Measurements from ENCODE around the gene FAM50A. TPM values are rescaled to one million over a fixed set of nuclear protein-coding genes. Genes with fewer than 3 reads are reported as not detected.
A peak's percentile ranks its signal among the peaks of the same experiment; 100 is the strongest.

The FAM50A gene
- total RNA-seq, 2 experiments from 2014 or later = 62.7 to 63.5 TPM

DNA sequence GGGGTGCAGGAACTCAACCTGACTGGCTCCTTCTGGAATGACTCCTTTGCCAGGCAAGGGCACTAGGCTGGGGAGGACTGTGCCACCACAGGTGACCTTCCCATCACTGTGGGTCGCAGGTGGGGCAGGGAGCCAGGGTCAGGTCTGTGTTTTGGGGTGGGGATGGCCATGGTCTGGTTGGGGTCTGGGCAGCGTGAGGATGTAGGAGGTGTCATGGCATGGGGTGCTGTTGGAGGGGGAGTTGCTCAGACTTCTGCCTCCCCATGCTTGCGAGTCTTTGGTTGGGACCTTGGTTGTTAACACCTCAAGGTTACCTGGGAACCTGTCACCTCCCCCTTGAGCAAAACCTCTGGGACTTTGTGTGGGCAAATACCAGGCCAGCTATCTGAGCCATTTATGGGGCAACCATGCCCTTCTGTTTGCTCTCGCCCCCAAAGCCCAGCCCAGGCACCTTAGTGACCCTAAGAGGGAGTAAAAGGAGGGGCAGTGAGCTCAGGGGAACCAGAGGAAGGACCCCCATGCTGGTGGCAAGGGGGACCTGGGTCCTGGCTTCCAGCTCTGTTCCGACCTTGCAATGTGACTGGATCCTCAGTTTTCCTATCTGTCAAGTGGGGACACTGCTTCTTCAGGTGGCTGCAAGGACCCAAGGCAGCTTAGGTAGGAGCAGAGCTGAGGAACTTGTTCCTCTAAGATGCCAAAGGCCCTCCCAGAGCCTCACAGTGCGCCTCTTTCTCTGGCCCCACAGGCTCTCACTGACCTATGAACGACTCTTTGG, 9.4 kb upstream of the FAM50A start:
- Mint-ChIP-seq H3K36me3 (ENCODE audit: low read depth) (peaks cover 30% of the 10 kb centered on the region), H3K9me3 (ENCODE audit: insufficient read depth) (no peaks in the 10 kb centered on the region), H3K27me3 (ENCODE audit: low read depth) (no peaks in the 10 kb centered on the region), H3K4me1 (ENCODE audit: low read depth) (peaks cover 22% of the 10 kb centered on the region), H3K4me3 (no peak overlapping the region), H3K27ac (no peak overlapping the region)
- no peak for DNase-seq
- CTCF ChIA-PET = no interaction called here
- ATAC-seq = no peak
- POLR2A ChIA-PET = interaction anchor here (0.8 kb wide), 1 partner anchor 18 kb away, joined by 3 read pairs; no protein-coding TSS in a partner anchor

DNA sequence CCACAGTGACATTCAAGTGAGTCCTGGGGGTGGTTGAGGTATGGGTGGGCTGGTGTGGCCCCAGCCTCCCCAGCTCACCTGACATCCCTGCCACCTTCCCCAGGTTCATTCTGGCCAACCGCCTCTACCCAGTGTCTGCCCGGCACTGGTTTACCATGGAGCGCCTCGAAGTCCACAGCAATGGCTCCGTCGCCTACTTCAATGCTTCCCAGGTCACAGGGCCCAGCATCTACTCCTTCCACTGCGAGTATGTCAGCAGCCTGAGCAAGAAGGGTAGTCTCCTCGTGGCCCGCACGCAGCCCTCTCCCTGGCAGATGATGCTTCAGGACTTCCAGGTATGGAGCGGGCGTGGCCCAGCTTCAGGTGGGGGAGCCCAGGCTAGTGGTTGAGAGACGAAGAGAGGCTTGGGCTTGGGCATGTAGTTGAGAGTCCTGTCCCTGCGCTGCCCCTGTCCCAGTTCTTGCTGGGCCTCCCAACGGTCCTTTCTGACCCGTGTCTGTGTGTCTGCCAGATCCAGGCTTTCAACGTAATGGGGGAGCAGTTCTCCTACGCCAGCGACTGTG, 8.7 kb upstream of the FAM50A start:
- Mint-ChIP-seq H3K27ac (peak overlapping the region; percentile 55), H3K4me3 (no peak overlapping the region), H3K36me3 (ENCODE audit: low read depth) (peaks cover 36% of the 10 kb centered on the region), H3K9me3 (ENCODE audit: insufficient read depth) (no peaks in the 10 kb centered on the region), H3K4me1 (ENCODE audit: low read depth) (peaks cover 20% of the 10 kb centered on the region), H3K27me3 (ENCODE audit: low read depth) (no peaks in the 10 kb centered on the region)
- ATAC-seq = no peak
- ChIA-PET CTCF (no interaction called here), POLR2A (interaction anchor here (0.8 kb wide), 1 partner anchor 18 kb away, joined by 3 read pairs; no protein-coding TSS in a partner anchor)
- DNase-seq = no peak

DNA sequence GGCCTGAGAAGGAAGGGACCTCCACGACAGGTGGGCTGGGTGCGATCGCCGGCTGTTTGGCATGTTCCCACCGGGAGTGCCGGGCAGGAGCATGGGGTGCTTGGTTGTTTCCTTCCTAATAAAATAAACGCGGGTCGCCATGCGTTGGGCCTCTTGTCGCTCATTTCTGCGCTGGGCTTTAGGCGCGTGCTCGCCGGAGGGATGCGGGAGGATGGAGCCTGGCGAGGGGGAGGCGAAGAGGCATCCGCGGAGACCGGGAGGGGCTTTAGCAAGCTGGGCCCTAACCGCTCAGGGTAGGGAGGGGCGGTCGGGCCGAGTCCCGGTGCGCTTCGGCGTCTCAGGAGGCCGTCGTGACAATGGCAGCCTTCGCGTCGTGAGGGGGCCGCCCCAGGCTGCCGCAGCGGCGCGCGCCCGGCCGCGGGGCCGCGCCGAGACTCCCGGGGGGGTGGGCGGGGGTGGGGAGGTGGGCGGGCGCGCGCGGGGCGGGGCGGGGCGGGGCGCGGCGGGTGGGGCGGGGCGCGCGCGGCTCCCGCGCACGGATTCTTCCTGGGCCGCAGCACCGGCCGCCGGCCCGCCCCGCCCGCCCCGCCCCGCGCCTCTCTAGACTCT, 7.5 kb upstream of the FAM50A start:
- DNase-seq (peak; percentile 58), ATAC-seq (peak; percentile 75)
- POLR2A ChIA-PET = no interaction called here
- no peaks in the 10 kb centered on the region for H3K27me3 Mint-ChIP-seq (ENCODE audit: low read depth)
- peaks cover 35% of the 10 kb centered on the region for H3K36me3 Mint-ChIP-seq (ENCODE audit: low read depth)
- H3K4me1 Mint-ChIP-seq (ENCODE audit: low read depth) = peaks cover 16% of the 10 kb centered on the region
- CTCF ChIA-PET = no interaction called here
- H3K9me3 Mint-ChIP-seq (ENCODE audit: insufficient read depth) = no peaks in the 10 kb centered on the region
- H3K4me3 Mint-ChIP-seq = peak overlapping the region; percentile 74
- peak overlapping the region; percentile 88 for H3K27ac Mint-ChIP-seq

DNA sequence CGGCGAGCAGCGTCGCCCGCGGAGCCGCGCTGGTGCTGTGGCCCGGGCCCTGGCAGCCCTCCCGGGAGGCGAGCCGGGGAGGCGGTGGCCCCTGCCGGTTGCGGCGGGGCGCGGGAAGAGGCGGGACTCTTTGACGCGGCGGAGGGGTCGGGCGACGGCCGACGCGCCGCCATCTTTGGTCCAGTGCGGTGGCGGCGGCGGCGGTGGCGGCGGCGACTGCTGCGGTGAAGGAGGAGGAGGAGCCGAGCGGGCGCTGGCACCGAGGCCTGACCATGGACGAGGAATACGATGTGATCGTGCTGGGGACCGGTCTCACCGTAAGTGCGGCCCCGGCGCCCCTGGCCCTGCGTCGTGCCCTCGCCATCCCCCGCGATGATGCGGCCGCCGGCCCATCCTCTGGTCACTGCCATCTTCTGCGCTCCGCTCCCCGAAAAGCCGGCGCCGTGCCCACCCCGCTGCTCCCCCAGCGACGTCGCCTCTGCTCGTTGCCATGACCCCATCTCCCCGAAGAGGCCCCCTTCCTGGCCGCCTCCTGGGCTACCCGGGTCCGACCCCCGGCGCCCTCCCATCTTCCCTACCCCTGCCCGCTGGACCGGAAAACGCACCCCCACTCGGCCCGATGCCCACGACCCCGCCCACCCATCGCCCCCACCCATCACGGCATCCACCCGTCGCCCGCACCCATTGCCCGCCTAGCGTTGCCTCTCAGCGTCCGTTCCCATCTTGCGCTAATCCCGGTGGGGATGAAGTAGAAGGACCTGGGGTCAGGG, 6.8 kb upstream of the FAM50A start, which contains the start of gene GDI1:
Gene GDI1 (plus strand): TSS at position 172 of the 770 bp plus-strand sequence. CDS start 101 bp downstream, at position 273.
- peak; percentile 66 for ATAC-seq
- Mint-ChIP-seq H3K4me3 (peak within 1 kb of the TSS; percentile 80), H3K36me3 (ENCODE audit: low read depth) (peaks cover 37% of the 10 kb centered on the region), H3K27ac (peak within 1 kb of the TSS; percentile 88), H3K4me1 (ENCODE audit: low read depth) (peaks cover 22% of the 10 kb centered on the region), H3K27me3 (ENCODE audit: low read depth) (no peaks in the 10 kb centered on the region), H3K9me3 (ENCODE audit: insufficient read depth) (no peaks in the 10 kb centered on the region)
- POLR2A ChIA-PET = no interaction called here
- CTCF ChIA-PET = no interaction called here
- DNase-seq = peak; percentile 54

DNA sequence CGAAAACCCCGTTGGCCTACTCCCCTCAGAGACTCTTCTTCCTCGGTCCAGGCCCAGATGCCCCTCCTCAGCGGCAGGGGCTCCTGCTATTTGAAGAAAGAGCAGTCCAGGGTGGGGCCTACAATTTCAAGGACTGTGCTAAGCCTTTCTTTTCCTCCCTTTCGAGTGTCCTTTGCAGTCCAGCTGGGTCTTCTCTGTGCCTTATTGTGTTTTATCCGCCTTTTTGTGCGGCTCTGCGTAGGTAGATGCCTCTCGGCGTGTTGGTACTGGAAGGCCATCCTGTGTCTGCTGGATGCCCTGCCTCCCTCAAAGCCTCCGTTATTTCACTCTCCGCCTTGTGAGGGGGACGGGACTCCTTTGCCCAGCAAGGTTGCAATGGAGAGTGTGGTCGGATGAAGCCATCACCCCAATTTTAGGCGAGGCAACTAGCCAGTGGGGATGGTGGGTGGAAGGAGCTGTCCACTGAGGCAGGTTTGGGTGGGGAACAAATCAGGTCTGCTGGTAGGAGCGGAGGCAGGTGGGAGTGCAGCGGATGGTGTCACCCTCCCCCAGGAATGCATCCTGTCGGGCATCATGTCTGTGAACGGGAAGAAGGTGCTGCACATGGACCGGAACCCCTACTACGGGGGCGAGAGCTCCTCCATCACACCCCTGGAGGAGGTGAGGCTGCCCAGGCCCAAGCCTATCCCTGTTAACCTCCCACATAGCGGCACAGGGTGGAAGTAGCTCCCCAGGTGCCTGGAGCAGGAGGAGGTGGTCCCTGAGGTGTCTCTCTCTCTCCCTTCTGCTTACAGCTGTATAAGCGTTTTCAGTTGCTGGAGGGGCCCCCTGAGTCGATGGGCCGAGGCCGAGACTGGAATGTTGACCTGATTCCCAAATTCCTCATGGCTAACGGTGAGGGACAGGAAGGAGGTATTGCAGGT, 5.7 kb upstream of the FAM50A start:
- ChIA-PET POLR2A (no interaction called here), CTCF (no interaction called here)
- no peak for ATAC-seq
- peak overlapping the region; percentile 80 for H3K4me3 Mint-ChIP-seq
- peaks cover 23% of the 10 kb centered on the region for H3K4me1 Mint-ChIP-seq (ENCODE audit: low read depth)
- DNase-seq = no peak
- H3K36me3 Mint-ChIP-seq (ENCODE audit: low read depth) = peaks cover 38% of the 10 kb centered on the region
- H3K27ac Mint-ChIP-seq = peak overlapping the region; percentile 84
- no peaks in the 10 kb centered on the region for H3K27me3 Mint-ChIP-seq (ENCODE audit: low read depth)
- no peaks in the 10 kb centered on the region for H3K9me3 Mint-ChIP-seq (ENCODE audit: insufficient read depth)

DNA sequence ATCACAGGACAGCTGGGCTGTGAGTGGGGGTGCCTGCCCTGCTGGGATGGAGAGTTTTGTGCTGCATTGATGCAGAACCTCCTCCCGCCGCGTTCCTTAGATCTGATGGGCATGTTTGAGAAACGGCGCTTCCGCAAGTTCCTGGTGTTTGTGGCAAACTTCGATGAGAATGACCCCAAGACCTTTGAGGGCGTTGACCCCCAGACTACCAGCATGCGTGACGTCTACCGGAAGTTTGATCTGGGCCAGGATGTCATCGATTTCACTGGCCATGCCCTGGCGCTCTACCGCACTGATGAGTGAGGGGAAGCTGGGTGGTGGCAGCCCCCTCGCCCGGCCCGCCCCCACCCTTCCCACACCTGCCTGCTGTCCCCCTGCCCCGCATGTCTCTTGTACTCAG, 4.1 kb upstream of the FAM50A start:
- ChIA-PET CTCF (no interaction called here), POLR2A (interaction anchor here (1.2 kb wide), 1 partner anchor 87 kb away, joined by 4 read pairs; no protein-coding TSS in a partner anchor)
- Mint-ChIP-seq H3K36me3 (ENCODE audit: low read depth) (peaks cover 32% of the 10 kb centered on the region), H3K27ac (no peak overlapping the region), H3K4me1 (ENCODE audit: low read depth) (peaks cover 26% of the 10 kb centered on the region), H3K4me3 (no peak overlapping the region), H3K9me3 (ENCODE audit: insufficient read depth) (no peaks in the 10 kb centered on the region), H3K27me3 (ENCODE audit: low read depth) (no peaks in the 10 kb centered on the region)
- ATAC-seq = no peak
- DNase-seq = no peak

GRCh38 chrX:154440623-154441357, 3.2 kb upstream of the FAM50A start:
- DNase-seq (no peak), ATAC-seq (no peak)
- Mint-ChIP-seq H3K9me3 (ENCODE audit: insufficient read depth) (no peaks in the 10 kb centered on the region), H3K4me1 (ENCODE audit: low read depth) (peaks cover 27% of the 10 kb centered on the region), H3K27me3 (ENCODE audit: low read depth) (no peaks in the 10 kb centered on the region), H3K36me3 (ENCODE audit: low read depth) (peaks cover 29% of the 10 kb centered on the region), H3K27ac (peak overlapping the region; percentile 34), H3K4me3 (no peak overlapping the region)
- ChIA-PET POLR2A (interaction anchor here (1.2 kb wide), 1 partner anchor 86 kb away, joined by 4 read pairs; no protein-coding TSS in a partner anchor), CTCF (interaction anchor here (0.6 kb wide), 1 partner anchor 281 kb away, joined by 3 read pairs; no protein-coding TSS in a partner anchor)

- ATAC-seq (no peak), DNase-seq (no peak)
- ChIA-PET POLR2A (interaction anchor here (1.0 kb wide), 1 partner anchor 43 kb away, joined by 3 read pairs; the partner anchor contains the start of gene RPL10), CTCF (no interaction called here)
- peaks cover 27% of the 10 kb centered on the region for H3K36me3 Mint-ChIP-seq (ENCODE audit: low read depth)
- peak overlapping the region; percentile 66 for H3K27ac Mint-ChIP-seq
- H3K4me1 Mint-ChIP-seq (ENCODE audit: low read depth) = peaks cover 28% of the 10 kb centered on the region
- H3K4me3 Mint-ChIP-seq = no peak overlapping the region
- H3K9me3 Mint-ChIP-seq (ENCODE audit: insufficient read depth) = no peaks in the 10 kb centered on the region
- H3K27me3 Mint-ChIP-seq (ENCODE audit: low read depth) = no peaks in the 10 kb centered on the region
Observed at GRCh38 chrX:154441564-154441963, 2.4 kb upstream of the FAM50A start.

- ChIA-PET POLR2A (interaction anchor here (1.0 kb wide), 1 partner anchor 43 kb away, joined by 3 read pairs; the partner anchor contains the start of gene RPL10), CTCF (no interaction called here)
- no peaks in the 10 kb centered on the region for H3K9me3 Mint-ChIP-seq (ENCODE audit: insufficient read depth)
- H3K4me3 Mint-ChIP-seq = no peak overlapping the region
- no peak for ATAC-seq
- peaks cover 29% of the 10 kb centered on the region for H3K36me3 Mint-ChIP-seq (ENCODE audit: low read depth)
- no peak for DNase-seq
- H3K27ac Mint-ChIP-seq = peak overlapping the region; percentile 66
- H3K27me3 Mint-ChIP-seq (ENCODE audit: low read depth) = no peaks in the 10 kb centered on the region
- peaks cover 28% of the 10 kb centered on the region for H3K4me1 Mint-ChIP-seq (ENCODE audit: low read depth)
Observed at GRCh38 chrX:154441984-154442707, 1.8 kb upstream of the FAM50A start.

DNA sequence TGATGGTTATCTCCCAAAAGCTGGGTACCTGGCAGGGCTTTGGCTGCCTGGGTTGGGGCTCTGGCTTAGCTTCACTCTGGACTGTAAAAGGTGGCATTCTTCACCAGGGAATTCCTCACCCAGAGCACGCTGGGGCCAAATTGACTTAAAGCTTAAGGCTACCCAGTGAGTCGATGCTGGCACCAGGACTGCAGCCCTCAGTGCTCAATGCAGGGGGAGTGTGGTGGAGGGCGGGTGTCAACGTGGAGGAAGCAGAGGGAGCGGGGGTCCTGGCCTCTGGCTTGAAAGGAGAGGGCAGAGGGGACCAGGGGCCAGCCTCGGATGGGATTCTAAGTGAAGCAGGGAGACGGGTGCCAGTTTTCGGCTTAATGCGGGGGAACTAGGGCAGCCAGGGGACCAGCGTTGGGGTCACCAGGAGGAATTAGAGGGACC, 446 bp upstream of the FAM50A start:
- H3K27me3 Mint-ChIP-seq (ENCODE audit: low read depth) = no peaks in the 10 kb centered on the region
- peak overlapping the region; percentile 77 for H3K27ac Mint-ChIP-seq

More for the DNA sequence above, 446 bp upstream of the FAM50A start:
- Mint-ChIP-seq H3K36me3 (ENCODE audit: low read depth) (peaks cover 26% of the 10 kb centered on the region), H3K4me3 (peak overlapping the region; percentile 63), H3K9me3 (ENCODE audit: insufficient read depth) (no peaks in the 10 kb centered on the region), H3K4me1 (ENCODE audit: low read depth) (peaks cover 24% of the 10 kb centered on the region)
- POLR2A ChIA-PET = interaction anchor here (0.6 kb wide), 1 partner anchor 15 kb away, joined by 3 read pairs; no protein-coding TSS in a partner anchor
- peak; percentile 18 for ATAC-seq
- CTCF ChIA-PET = no interaction called here
- no peak for DNase-seq
